Activated CD4-positive, alpha-beta T cell treated with anti-CD3 and anti-CD28 coated beads for 36 hours (primary cell): ENCODE measurements around the gene BRAF. TPM values are rescaled to one million over a fixed set of nuclear protein-coding genes. Genes with fewer than 3 reads are reported as not detected.
"Not testable (repeated sequence)": the region's sequence is repeated elsewhere in the genome, so short reads cannot be mapped to it uniquely, and the experiment has no call there.

Experiments used
- ATAC-seq: fragments of 200-7000 bp; cut with Tn5 transposase; one replicate; pipeline ENCODE4 v1.10.0; 2021; ENCODE audit warnings: mild to moderate bottlenecking, moderate library complexity
- CTCF ChIA-PET: fragments of 350-600 bp; sonication (Branson Sonifier 250); formaldehyde crosslinking; loops from one replicate; lab custom pipeline; 2021; ENCODE audit warnings: antibody characterized with exemption; lab: Charles Lee
- POLR2A ChIA-PET: fragments of 350-600 bp; sonication (Branson Sonifier 250); formaldehyde crosslinking; loops from one replicate; lab custom pipeline; 2021; ENCODE audit warnings: antibody characterized with exemption, inconsistent platforms; lab: Charles Lee
- DNase-seq: peaks from one replicate; pipeline ENCODE4 v3.0.0-alpha.2; 2020
- H3K27ac Mint-ChIP-seq: one replicate; pipeline ENCODE4 v1.8.0; 2021; ENCODE audit warnings: mixed read lengths
- H3K27me3 Mint-ChIP-seq: one replicate; pipeline ENCODE4 v1.8.0; 2021; ENCODE audit warnings: mixed read lengths
- H3K36me3 Mint-ChIP-seq: one replicate; pipeline ENCODE4 v1.8.0; 2021; ENCODE audit warnings: low read depth, mixed read lengths
- H3K4me1 Mint-ChIP-seq: one replicate; pipeline ENCODE4 v1.8.0; 2021; ENCODE audit warnings: mixed read lengths
- H3K4me3 Mint-ChIP-seq: one replicate; pipeline ENCODE4 v1.8.0; 2021; ENCODE audit warnings: mild to moderate bottlenecking, moderate library complexity, mixed read lengths
- H3K9me3 Mint-ChIP-seq: one replicate; pipeline ENCODE4 v1.8.0; 2021; ENCODE audit warnings: low read depth, mixed read lengths
- intact Hi-C, 2 experiments: fragments of 100-400 bp; cut with DNase I in 1 of 2; cut with micrococcal nuclease in 1 of 2; formaldehyde crosslinking; loops; one replicate each; pipeline versions ENCODE4 v1.14.2 to v1.15.1; 2022 to 2024; cut with DNase I, micrococcal nuclease
- total RNA-seq, 2 experiments: library from RNA; stranded (reverse); gene quantifications; one replicate each; pipeline ENCODE4 v1.2.3, GENCODE V29; 2021

BRAF gene
- total RNA-seq, 2 experiments from 2014 or later, result 30.8 to 47.2 TPM

DNA sequence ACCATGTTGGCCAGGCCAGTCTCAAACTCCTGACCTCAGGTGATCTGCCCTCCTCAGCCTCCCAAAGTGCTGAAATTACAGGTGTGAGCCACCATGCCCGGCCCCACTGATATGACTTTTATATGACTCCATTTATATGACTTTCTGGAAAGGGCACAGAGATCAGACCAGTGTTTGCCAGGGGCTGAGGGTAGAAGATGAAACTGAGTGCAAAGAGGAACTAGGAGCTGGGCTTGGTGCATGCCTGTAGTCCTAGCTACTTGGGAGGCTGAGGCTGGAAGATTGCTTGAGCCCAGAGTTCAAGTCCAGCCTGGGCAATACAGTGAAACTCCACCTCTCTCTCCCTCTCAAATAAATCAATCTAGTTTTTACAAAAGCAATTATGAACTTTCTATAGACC lies 7.5 kb downstream of the BRAF start:
- POLR2A ChIA-PET, result no interaction called here
- DNase-seq (no peak), ATAC-seq (no peak)
- Mint-ChIP-seq H3K4me3 (no peak overlapping the region), H3K27ac (no peak overlapping the region), H3K9me3 (no peaks in the 10 kb centered on the region), H3K4me1 (peaks cover 59% of the 10 kb centered on the region), H3K36me3 (peaks cover 16% of the 10 kb centered on the region), H3K27me3 (no peaks in the 10 kb centered on the region)
- CTCF ChIA-PET, result interaction anchor here (0.8 kb wide), 1 partner anchor 80 kb away, joined by 3 read pairs; no protein-coding TSS in a partner anchor
- intact Hi-C loops, result loop anchor here in 1 of 2 experiments (10.0 kb wide), 1 partner anchor 1572 kb away; the partner anchor contains the start of gene FMC1

DNA sequence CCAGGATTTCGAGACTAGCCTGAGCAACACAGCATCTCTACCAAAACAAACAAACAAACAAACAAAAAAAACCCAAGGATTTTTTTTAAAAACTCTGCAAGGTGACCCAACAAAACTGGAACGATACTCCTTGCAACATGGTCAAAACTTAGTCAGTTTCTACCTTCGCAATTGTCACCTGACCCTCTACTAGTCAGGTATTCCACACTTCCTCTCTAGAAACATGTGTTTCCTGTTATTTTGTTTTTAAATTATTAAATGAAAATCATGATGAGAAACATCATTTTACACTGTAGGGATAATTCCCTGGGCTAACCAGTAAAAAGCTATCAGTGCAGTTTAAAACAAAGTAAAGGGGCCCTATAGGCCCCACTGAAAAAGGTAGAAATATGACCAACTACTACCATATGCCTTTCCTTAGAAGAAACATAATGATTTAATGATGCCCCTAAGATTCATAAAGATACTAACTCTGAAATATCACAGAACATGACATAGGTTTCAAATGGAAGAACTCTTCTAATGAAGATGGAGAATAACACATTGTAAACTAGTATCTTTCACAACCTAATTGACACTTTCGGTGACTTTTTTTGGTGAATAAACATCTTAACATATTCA lies 8.7 kb downstream of the BRAF start:
- no peak for DNase-seq
- H3K36me3 Mint-ChIP-seq, result peaks cover 16% of the 10 kb centered on the region
- intact Hi-C loops, result loop anchor here in 1 of 2 experiments (10.0 kb wide), 1 partner anchor 1571 kb away; the partner anchor contains the start of gene FMC1
- H3K27me3 Mint-ChIP-seq, result no peaks in the 10 kb centered on the region
- H3K4me1 Mint-ChIP-seq, result peaks cover 66% of the 10 kb centered on the region
- H3K4me3 Mint-ChIP-seq, result no peak overlapping the region
- CTCF ChIA-PET, result no interaction called here
- ATAC-seq, result peak; percentile 48
- POLR2A ChIA-PET, result interaction anchor here (0.7 kb wide), 1 partner anchor 9 kb away, joined by 3 read pairs; no protein-coding TSS in a partner anchor
- H3K9me3 Mint-ChIP-seq, result no peaks in the 10 kb centered on the region
- no peak overlapping the region for H3K27ac Mint-ChIP-seq

DNA sequence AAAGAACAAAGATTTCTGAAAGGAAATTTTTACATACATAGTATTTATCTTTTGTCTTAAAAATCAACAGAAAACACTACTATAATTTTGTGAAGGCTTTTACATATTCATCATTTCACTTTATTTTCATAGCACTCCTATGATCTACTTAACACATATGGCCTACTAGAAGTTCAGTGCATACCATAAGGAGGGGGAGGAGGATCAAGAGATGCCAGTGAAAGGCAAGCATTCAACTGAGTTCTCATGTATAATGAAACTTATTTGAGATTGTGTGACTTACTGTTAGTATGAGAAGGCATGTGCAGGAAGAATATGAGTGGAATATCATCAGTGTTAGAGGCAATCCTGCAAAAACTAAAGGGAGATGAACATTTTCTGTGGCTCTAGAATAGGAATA lies 10.6 kb downstream of the BRAF start:
- no peak overlapping the region for H3K27ac Mint-ChIP-seq
- H3K9me3 Mint-ChIP-seq, result no peaks in the 10 kb centered on the region
- DNase-seq (no peak), ATAC-seq (peak; percentile 31)
- no peaks in the 10 kb centered on the region for H3K27me3 Mint-ChIP-seq
- peaks cover 15% of the 10 kb centered on the region for H3K36me3 Mint-ChIP-seq
- H3K4me3 Mint-ChIP-seq, result no peak overlapping the region
- peaks cover 65% of the 10 kb centered on the region for H3K4me1 Mint-ChIP-seq
- ChIA-PET POLR2A (no interaction called here), CTCF (no interaction called here)
- intact Hi-C loops, result loop anchor here in 1 of 2 experiments (10.0 kb wide), 1 partner anchor 1569 kb away; the partner anchor contains the start of gene FMC1

DNA sequence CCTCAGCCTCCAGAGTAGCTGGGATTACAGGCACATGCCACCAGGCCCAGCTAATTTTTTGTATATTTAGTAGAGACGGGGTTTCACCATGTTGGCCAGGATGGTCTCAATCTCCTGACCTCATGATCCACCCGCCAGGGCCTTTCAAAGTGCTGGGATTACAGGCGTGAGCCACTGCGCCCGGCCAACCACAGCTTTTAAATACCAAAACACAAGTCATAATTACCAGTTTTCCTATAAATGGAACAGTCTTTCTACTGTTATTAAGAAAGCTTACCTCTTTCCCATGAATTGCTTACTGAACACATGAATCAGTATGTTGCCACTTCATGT lies 11.2 kb downstream of the BRAF start:
- H3K27me3 Mint-ChIP-seq, H3K9me3 Mint-ChIP-seq, CTCF ChIA-PET, H3K27ac Mint-ChIP-seq, ATAC-seq, DNase-seq, H3K4me3 Mint-ChIP-seq: not testable (repeated sequence)
- peaks cover 65% of the 10 kb centered on the region for H3K4me1 Mint-ChIP-seq
- H3K36me3 Mint-ChIP-seq, result peaks cover 17% of the 10 kb centered on the region
- POLR2A ChIA-PET, result interaction anchor here (0.7 kb wide), 1 partner anchor 8 kb away, joined by 5 read pairs; no protein-coding TSS in a partner anchor
- intact Hi-C loops, result loop anchor here in 1 of 2 experiments (10.0 kb wide), 1 partner anchor 1569 kb away; the partner anchor contains the start of gene FMC1

DNA sequence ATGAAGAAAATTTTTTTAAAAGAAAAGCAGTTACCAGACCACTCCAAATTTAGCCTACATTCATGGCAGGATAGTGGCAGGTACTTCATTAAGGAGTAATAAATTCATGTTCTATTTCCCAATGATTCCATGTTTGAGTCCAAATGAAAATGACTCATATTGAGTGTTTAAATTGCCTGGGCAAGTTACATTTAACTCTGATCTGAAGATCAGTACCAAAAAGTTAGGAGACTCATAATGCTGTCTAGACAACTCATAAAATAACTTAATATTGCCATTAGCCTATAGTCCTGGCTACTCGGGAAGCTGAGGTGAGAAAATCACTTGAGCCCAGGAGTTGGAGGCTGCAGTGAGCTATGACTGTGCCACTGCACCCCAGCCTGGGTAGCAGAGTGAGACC lies 13.0 kb downstream of the BRAF start:
- Mint-ChIP-seq H3K36me3 (peaks cover 10% of the 10 kb centered on the region), H3K4me1 (peaks cover 48% of the 10 kb centered on the region), H3K27ac (no peak overlapping the region), H3K27me3 (no peaks in the 10 kb centered on the region), H3K9me3 (no peaks in the 10 kb centered on the region), H3K4me3 (no peak overlapping the region)
- DNase-seq (no peak), ATAC-seq (no peak)
- intact Hi-C loops, result loop anchor here in 1 of 2 experiments (10.0 kb wide), 1 partner anchor 1567 kb away; the partner anchor contains the start of gene FMC1
- ChIA-PET POLR2A (interaction anchor here (0.6 kb wide), 1 partner anchor 9 kb away, joined by 4 read pairs; no protein-coding TSS in a partner anchor), CTCF (interaction anchor here (0.5 to 0.6 kb wide), 2 partner anchors 79 to 100 kb away, joined by 3 to 4 read pairs; no protein-coding TSS in a partner anchor)

DNA sequence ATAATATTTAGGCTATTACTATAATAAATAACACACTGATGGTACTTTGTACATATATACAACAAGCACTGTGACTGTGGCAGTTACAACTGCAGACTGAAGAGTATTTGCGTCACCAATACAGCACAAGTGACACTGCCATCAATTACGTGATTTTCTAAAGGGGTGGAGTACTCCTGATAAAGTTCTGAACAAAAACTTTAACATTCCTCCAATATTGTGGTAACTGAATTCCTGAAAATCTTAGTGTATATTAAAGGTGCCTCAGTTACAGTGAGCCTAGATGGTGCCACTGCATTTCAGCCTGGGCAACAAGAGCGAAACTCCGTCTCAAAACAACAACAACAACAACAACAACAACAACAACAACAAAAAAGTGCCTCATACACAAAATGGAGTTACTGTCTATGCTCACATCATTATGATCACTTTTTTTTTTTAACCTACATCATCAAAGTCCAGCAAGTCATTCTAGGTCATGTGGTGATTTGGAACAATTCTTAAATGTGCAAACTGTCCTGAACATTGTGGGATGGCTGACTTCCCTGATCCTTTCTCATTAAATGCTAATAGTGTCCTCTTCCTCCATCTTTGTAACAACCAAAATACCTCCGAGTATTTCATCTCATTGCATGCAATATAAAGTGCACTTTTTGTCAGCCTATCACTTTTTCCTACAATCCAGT lies 15.1 kb downstream of the BRAF start:
- CTCF ChIA-PET, result no interaction called here
- peaks cover 48% of the 10 kb centered on the region for H3K4me1 Mint-ChIP-seq
- no peak overlapping the region for H3K27ac Mint-ChIP-seq
- intact Hi-C loops, result loop anchor here in 1 of 2 experiments (10.0 kb wide), 1 partner anchor 1565 kb away; the partner anchor contains the start of gene FMC1
- POLR2A ChIA-PET, result no interaction called here
- peaks cover 2% of the 10 kb centered on the region for H3K9me3 Mint-ChIP-seq
- H3K27me3 Mint-ChIP-seq, result no peaks in the 10 kb centered on the region
- ATAC-seq, result no peak
- H3K36me3 Mint-ChIP-seq, result peaks cover 8% of the 10 kb centered on the region
- no peak overlapping the region for H3K4me3 Mint-ChIP-seq
- no peak for DNase-seq

DNA sequence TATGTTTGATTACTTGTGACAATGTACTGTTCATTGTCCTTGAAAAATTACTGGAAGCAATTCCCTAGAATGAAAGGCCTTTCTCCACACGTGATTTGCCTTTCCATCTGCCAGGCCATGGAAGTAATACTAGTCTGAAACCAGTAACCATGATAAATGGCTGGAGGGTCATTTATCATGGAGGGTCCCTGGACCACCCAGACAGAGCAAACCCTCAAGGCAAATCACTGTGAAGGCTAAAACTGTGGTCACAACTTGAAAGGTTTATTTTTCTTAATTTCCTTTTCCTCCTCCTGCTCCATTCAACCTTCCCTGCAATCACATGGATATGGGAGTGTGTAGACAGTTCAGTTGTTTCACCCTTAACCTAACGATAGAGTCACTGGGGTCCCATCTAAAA lies 16.4 kb downstream of the BRAF start:
- CTCF ChIA-PET, result no interaction called here
- POLR2A ChIA-PET, result no interaction called here
- no peak for DNase-seq
- intact Hi-C loops, result no loop called here
- peaks cover 4% of the 10 kb centered on the region for H3K9me3 Mint-ChIP-seq
- H3K4me1 Mint-ChIP-seq, result peaks cover 49% of the 10 kb centered on the region
- H3K4me3 Mint-ChIP-seq, result no peak overlapping the region
- no peak overlapping the region for H3K27ac Mint-ChIP-seq
- no peak for ATAC-seq
- peaks cover 12% of the 10 kb centered on the region for H3K36me3 Mint-ChIP-seq
- H3K27me3 Mint-ChIP-seq, result no peaks in the 10 kb centered on the region

DNA sequence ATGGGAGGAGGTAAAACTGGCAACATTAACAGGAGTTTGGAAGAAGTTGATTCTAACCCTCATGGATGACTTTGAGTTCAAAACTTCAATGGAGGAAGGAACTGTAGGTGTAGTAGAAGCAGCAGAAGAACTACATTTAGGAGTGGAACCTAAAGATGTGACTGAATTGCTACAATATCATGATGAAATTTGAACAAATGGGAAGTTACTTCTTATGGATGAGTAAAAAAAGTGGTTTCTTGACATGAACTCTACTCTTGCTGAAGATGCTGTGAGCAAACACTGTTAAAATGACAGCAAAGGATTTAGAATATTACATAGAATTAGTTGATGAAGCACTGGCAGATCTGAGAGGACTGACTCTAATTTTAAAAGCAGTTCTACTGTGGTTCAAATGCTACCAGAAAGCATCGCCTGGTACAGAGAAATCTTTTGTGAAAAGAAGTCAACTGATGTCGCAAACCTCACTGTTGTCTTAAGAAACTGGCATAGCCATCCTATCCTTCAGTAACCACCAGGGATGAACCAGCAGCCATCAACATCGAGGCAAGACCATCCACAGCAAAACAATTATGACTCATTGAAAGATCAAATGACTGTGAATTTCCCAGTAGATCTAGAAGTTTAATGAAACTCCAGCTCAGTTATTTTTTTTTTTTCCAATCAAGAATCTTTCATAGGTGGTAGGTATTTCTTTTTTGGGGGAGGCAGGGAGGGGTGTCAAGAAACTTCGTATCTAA lies 20.8 kb downstream of the BRAF start:
- no peaks in the 10 kb centered on the region for H3K27me3 Mint-ChIP-seq
- ATAC-seq (peak; percentile 69), DNase-seq (peak; percentile 38)
- CTCF ChIA-PET, result interaction anchor here (0.9 to 1.5 kb wide), 6 partner anchors 9 to 109 kb away, joined by 3 to 4 read pairs (median 4); no protein-coding TSS in a partner anchor
- peak overlapping the region; percentile 95 for H3K27ac Mint-ChIP-seq
- H3K4me1 Mint-ChIP-seq, result peaks cover 60% of the 10 kb centered on the region
- peaks cover 9% of the 10 kb centered on the region for H3K36me3 Mint-ChIP-seq
- H3K9me3 Mint-ChIP-seq, result peaks cover 5% of the 10 kb centered on the region
- POLR2A ChIA-PET, result interaction anchor here (0.6 kb wide), 1 partner anchor 23 kb away, joined by 7 read pairs; no protein-coding TSS in a partner anchor
- intact Hi-C loops, result loop anchor here in 1 of 2 experiments (5.0 kb wide), 1 partner anchor 108 kb away; the partner anchor contains the start of gene MRPS33
- no peak overlapping the region for H3K4me3 Mint-ChIP-seq

DNA sequence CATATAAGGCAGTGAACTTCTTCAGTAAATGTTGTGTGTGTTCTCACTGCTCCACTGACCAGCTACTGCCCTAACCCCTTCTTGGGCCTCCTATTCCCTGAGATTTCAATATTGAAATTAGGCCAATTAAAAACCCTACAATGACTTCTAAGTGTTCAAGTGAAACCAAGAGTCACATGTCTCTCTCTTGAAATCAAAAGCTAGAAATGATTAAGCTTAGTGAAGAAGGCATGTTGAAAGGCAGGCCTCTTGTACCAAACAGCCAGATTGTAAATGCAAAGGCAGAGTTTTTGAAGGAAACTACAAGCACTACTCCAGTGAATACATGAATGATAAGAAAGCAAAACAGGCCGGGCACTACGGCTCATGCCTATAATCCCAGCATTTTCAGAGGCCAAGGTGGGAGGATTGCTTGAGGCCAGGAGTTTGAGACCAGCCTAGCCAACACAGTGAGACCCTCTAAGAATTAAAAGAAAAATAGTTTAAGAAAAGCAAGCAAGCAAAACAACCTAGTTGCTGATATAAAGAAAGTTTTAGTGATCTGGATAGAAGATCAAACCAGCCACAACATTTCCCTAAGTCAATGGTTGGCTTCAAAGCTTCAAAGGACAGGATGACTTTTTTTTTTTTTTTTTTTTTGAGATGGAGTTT lies 22.3 kb downstream of the BRAF start:
- Mint-ChIP-seq H3K27me3 (no peaks in the 10 kb centered on the region), H3K27ac (peak overlapping the region; percentile 95), H3K36me3 (peaks cover 7% of the 10 kb centered on the region), H3K9me3 (peaks cover 5% of the 10 kb centered on the region), H3K4me3 (peak overlapping the region; percentile 42), H3K4me1 (peaks cover 68% of the 10 kb centered on the region)
- peak; percentile 83 for ATAC-seq
- DNase-seq, result no peak
- intact Hi-C loops, result loop anchor here (1.0 to 5.0 kb wide), 2 partner anchors 22 to 110 kb away; partner anchors contain the start of genes BRAF (in 2 of the 2) and MRPS33 (in 1 of the 2)
- CTCF ChIA-PET, result interaction anchor here (0.6 to 1.3 kb wide), 4 partner anchors 18 to 91 kb away, joined by 3 to 4 read pairs (median 3); no protein-coding TSS in a partner anchor
- POLR2A ChIA-PET, result interaction anchor here (0.6 to 1.7 kb wide), 4 partner anchors 9 to 80 kb away, joined by 4 to 8 read pairs (median 4); no protein-coding TSS in a partner anchor

DNA sequence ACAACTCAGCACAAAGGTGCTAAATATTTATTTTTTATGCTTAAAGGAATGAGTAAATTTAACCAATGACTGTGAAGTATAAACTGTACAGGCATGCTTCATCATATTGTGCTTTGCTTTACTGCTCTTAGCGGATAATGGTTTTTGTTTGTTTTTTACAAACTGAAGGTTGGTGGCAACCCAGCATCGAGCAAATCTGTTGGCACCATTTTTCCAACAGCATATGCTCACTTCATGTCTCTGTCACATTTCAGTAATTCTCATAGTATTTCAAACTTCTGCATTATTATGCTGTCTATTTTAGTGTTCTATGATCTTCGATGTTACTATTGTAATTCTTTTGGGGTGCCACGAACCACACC lies 22.8 kb downstream of the BRAF start:
- Mint-ChIP-seq H3K36me3 (peaks cover 7% of the 10 kb centered on the region), H3K4me3 (no peak overlapping the region), H3K27ac (peak overlapping the region; percentile 95), H3K9me3 (peaks cover 5% of the 10 kb centered on the region), H3K27me3 (no peaks in the 10 kb centered on the region), H3K4me1 (peaks cover 71% of the 10 kb centered on the region)
- ChIA-PET CTCF (interaction anchor here (0.6 to 1.3 kb wide), 3 partner anchors 10 to 90 kb away, joined by 3 to 4 read pairs (median 4); no protein-coding TSS in a partner anchor), POLR2A (interaction anchor here (1.7 kb wide), 1 partner anchor 12 kb away, joined by 8 read pairs; no protein-coding TSS in a partner anchor)
- intact Hi-C loops, result loop anchor here (1.0 to 5.0 kb wide), 2 partner anchors 22 to 110 kb away; partner anchors contain the start of genes BRAF (in 2 of the 2) and MRPS33 (in 1 of the 2)
- ATAC-seq, result no peak
- DNase-seq, result no peak
